Natural killer cell (primary cell): Measurements from ENCODE around the gene SV2B. TPM values are rescaled to one million over a fixed set of nuclear protein-coding genes. Genes with fewer than 3 reads are reported as not detected.

Experiments used
- ATAC-seq, 3 donors: fragments of 150-1000 bp in 2 of 3; fragments of 200-7000 bp in 1 of 3; cut with Tn5 transposase; 1 replicate in 1 of 3; 2 replicates in 2 of 3; pipeline ENCODE4 v1.10.0; 2021; ENCODE audit warnings: mild to moderate bottlenecking in 2 of 3, moderate library complexity in 2 of 3
- DNase-seq, 2 donors: peaks; one replicate each; pipeline versions ENCODE4 v3.0.0 to v3.0.0-alpha.2; 2013 to 2021; ENCODE audit warnings: mixed read lengths in 1 of 2
- H3K27ac ChIP-seq: one replicate; pipeline ENCODE4 v1.5.1; 2013; ENCODE audit warnings: mild to moderate bottlenecking, low read length
- H3K27me3 ChIP-seq: one replicate; pipeline ENCODE4 v1.6.1; 2013; ENCODE audit warnings: low read length; ENCODE audit not compliant: control insufficient read depth, insufficient read depth
- H3K36me3 ChIP-seq: one replicate; pipeline ENCODE4 v1.6.1; 2013; ENCODE audit warnings: low read length; ENCODE audit not compliant: control insufficient read depth, insufficient read depth
- H3K4me1 ChIP-seq: one replicate; pipeline ENCODE4 v1.6.1; 2013; ENCODE audit warnings: low read length; ENCODE audit not compliant: control insufficient read depth, insufficient read depth
- H3K4me3 ChIP-seq: one replicate; pipeline ENCODE4 v1.5.1; 2013; ENCODE audit warnings: low read length
- H3K9me3 ChIP-seq: one replicate; pipeline ENCODE4 v1.6.1; 2013; ENCODE audit warnings: low read length; ENCODE audit not compliant: control insufficient read depth, insufficient read depth
- H3K27ac Mint-ChIP-seq, 2 donors: one replicate each; pipeline ENCODE4 v1.8.0; 2022; ENCODE audit warnings: mild to moderate bottlenecking in 2 of 2, mixed read lengths in 2 of 2, moderate library complexity in 1 of 2
- H3K27me3 Mint-ChIP-seq, 2 donors: one replicate each; pipeline ENCODE4 v1.8.0; 2022; ENCODE audit warnings: low read depth in 2 of 2, mixed read lengths in 2 of 2
- H3K36me3 Mint-ChIP-seq: one replicate; pipeline ENCODE4 v1.8.0; 2022; ENCODE audit warnings: mixed read lengths
- H3K4me1 Mint-ChIP-seq, 2 donors: one replicate each; pipeline ENCODE4 v1.8.0; 2022; ENCODE audit warnings: mixed read lengths in 2 of 2
- H3K4me3 Mint-ChIP-seq: one replicate; pipeline ENCODE4 v1.8.0; 2022; ENCODE audit warnings: mild to moderate bottlenecking, moderate library complexity, mixed read lengths
- H3K9me3 Mint-ChIP-seq, 2 donors: one replicate each; pipeline ENCODE4 v1.8.0; 2022; ENCODE audit warnings: mixed read lengths in 2 of 2
- WGBS: methylation state at CpG from one replicate; pipeline ENCODE4 v1.1.7; 2013; ENCODE audit warnings: missing lambda C conversion rate; ENCODE audit not compliant: insufficient coverage; 5-methylcytosine and 5-hydroxymethylcytosine counted together
- intact Hi-C: fragments of 100-400 bp; cut with micrococcal nuclease; formaldehyde crosslinking; loops from one replicate; pipeline ENCODE4 v1.14.2; 2022
- total RNA-seq, 4 donors: library from RNA; stranded (reverse); fragments of 120-200 nt in 1 of 4; gene quantifications; one replicate each; pipeline versions ENCODE4 v1.2.3 to v1.2.4, GENCODE V29; 2013 to 2022
- TF ChIP-seq, protein P1 (sequence below): fragments of 200-600 bp; IDR thresholded peaks from one replicate; pipeline ENCODE4 v1.8.0; 2022; ENCODE audit warnings: antibody characterized with exemption

SV2B gene
- total RNA-seq, 3 donors from 2014 or later (not counting 1 experiment from before 2014, with no cell fraction given), result not detected

DNA sequence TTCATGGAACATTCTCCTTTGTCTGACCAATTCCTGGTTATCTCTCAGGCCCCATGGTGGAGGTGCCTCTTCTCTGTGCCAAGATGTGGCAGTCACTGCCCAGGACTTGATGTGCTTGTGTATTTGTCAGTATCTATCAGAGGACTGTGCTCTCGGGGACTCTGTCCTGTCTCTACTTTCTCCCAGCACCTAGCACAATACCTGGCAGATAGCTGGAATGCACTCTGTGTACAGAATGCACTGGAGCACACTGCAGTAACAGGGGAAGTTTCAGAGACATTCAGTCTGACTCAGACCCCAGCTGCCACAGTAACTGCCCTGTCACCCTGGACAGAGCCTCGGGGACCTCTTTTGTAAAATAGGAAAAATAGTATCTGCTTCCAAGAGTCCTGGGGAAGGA, 34.6 kb upstream of the SV2B start:
- H3K9me3 ChIP-seq, result no peaks in the 10 kb centered on the region
- Mint-ChIP-seq H3K36me3 (no peaks in the 10 kb centered on the region), H3K9me3 (peaks cover 0 to 2% of the 10 kb centered on the region in 2 donors), H3K4me3 (no peak overlapping the region), H3K4me1 (no peaks in the 10 kb centered on the region), H3K27ac (no peak overlapping the region), H3K27me3 (peaks cover 10 to 41% of the 10 kb centered on the region in 2 donors)
- intact Hi-C loops, result no loop called here
- DNase-seq (no peak), ATAC-seq (no peak)
- no peaks in the 10 kb centered on the region for H3K36me3 ChIP-seq
- TF ChIP-seq, protein P1, sequence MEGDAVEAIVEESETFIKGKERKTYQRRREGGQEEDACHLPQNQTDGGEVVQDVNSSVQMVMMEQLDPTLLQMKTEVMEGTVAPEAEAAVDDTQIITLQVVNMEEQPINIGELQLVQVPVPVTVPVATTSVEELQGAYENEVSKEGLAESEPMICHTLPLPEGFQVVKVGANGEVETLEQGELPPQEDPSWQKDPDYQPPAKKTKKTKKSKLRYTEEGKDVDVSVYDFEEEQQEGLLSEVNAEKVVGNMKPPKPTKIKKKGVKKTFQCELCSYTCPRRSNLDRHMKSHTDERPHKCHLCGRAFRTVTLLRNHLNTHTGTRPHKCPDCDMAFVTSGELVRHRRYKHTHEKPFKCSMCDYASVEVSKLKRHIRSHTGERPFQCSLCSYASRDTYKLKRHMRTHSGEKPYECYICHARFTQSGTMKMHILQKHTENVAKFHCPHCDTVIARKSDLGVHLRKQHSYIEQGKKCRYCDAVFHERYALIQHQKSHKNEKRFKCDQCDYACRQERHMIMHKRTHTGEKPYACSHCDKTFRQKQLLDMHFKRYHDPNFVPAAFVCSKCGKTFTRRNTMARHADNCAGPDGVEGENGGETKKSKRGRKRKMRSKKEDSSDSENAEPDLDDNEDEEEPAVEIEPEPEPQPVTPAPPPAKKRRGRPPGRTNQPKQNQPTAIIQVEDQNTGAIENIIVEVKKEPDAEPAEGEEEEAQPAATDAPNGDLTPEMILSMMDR, result no peak
- 61% methylated on average over 2 of the region's 2 CpGs for WGBS
- no peak overlapping the region for H3K4me3 ChIP-seq
- no peaks in the 10 kb centered on the region for H3K4me1 ChIP-seq
- H3K27me3 ChIP-seq, result no peaks in the 10 kb centered on the region
- H3K27ac ChIP-seq, result no peak overlapping the region

DNA sequence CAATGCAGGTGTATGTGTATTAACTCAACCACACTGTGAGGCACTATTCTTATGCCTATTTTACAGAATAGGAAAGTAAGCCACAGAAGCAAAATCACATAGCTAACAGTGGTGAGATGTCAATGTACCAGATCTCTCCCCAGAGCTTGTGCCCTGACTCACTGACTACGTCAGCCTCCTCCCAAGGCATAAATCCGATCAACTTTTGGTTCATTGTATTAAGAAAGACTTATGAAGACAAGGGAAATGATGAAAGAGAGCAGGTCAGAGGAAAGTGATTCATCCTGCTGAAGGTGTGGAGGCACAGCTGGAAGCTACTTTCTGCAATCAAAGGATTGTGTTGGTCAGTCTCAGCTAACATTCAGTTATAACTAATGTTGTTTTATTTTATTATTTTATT, 33.0 kb upstream of the SV2B start:
- WGBS, result 97% methylated on average over 2 of the region's 2 CpGs
- DNase-seq (no peak), ATAC-seq (no peak)
- TF ChIP-seq, protein P1, result no peak
- intact Hi-C loops, result no loop called here
- Histone ChIP-seq H3K4me3 (no peak overlapping the region), H3K36me3 (no peaks in the 10 kb centered on the region), H3K27me3 (peaks cover under 1% of the 10 kb centered on the region), H3K4me1 (no peaks in the 10 kb centered on the region), H3K9me3 (no peaks in the 10 kb centered on the region), H3K27ac (no peak overlapping the region)
- H3K4me1 Mint-ChIP-seq, result no peaks in the 10 kb centered on the region
- H3K27me3 Mint-ChIP-seq, result peaks cover 12 to 43% of the 10 kb centered on the region in 2 donors
- H3K9me3 Mint-ChIP-seq, result peaks cover 0 to 2% of the 10 kb centered on the region in 2 donors
- no peak overlapping the region for H3K27ac Mint-ChIP-seq
- no peak overlapping the region for H3K4me3 Mint-ChIP-seq
- H3K36me3 Mint-ChIP-seq, result no peaks in the 10 kb centered on the region

DNA sequence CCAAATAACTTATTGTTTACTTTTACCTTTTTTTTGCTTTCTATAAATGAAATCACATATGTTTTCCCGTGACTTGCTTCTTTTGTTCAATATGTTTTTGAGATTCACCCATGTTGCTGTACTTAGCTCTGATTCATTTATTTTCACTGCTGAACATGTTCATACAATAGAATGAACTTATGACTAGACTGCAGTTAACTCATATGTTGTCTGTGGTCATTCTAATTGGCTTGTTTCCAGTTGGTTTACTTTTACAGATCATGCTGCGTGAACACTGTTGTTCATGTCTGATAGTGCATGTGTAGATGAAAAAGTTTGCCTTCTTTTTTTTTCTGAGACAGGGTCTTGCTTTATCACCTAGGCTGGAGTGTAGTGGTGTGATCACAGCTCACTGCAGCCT, 31.6 kb upstream of the SV2B start:
- H3K9me3 ChIP-seq, result no peaks in the 10 kb centered on the region
- intact Hi-C loops, result no loop called here
- TF ChIP-seq, protein P1, result no peak
- WGBS, result 95% methylated on average over 2 of the region's 2 CpGs
- no peaks in the 10 kb centered on the region for H3K36me3 ChIP-seq
- peaks cover 4% of the 10 kb centered on the region for H3K27me3 ChIP-seq
- Mint-ChIP-seq H3K4me3 (no peak overlapping the region), H3K36me3 (no peaks in the 10 kb centered on the region), H3K27ac (no peak overlapping the region), H3K4me1 (no peaks in the 10 kb centered on the region), H3K27me3 (peaks cover 20 to 56% of the 10 kb centered on the region in 2 donors), H3K9me3 (peaks cover 0 to 2% of the 10 kb centered on the region in 2 donors)
- H3K27ac ChIP-seq, result no peak overlapping the region
- DNase-seq (no peak), ATAC-seq (no peak)
- H3K4me3 ChIP-seq, result no peak overlapping the region
- H3K4me1 ChIP-seq, result no peaks in the 10 kb centered on the region

DNA sequence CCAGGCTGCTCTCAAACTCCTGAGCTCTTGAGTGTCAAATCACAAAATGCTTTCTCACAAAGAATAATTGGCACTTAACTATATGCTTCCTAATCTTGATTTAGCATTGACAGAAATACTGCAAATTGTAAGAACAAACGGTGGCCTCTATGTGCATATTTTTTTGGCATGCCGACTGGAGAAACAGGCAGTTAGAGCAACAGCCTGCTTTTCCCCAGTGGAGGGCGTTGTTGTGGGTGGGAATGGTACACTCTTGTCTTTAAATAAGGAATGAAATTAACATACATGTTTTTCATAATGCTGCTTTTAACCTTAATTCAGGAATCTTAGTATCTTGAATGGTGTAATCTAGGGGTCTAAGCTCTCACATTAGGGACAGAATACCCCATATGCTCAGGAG, 31.1 kb upstream of the SV2B start:
- H3K9me3 Mint-ChIP-seq, result peaks cover 0 to 2% of the 10 kb centered on the region in 2 donors
- intact Hi-C loops, result no loop called here
- no peak for DNase-seq
- no peaks in the 10 kb centered on the region for H3K36me3 Mint-ChIP-seq
- Histone ChIP-seq H3K27ac (no peak overlapping the region), H3K4me1 (no peaks in the 10 kb centered on the region), H3K9me3 (no peaks in the 10 kb centered on the region), H3K36me3 (no peaks in the 10 kb centered on the region), H3K4me3 (no peak overlapping the region), H3K27me3 (peaks cover 4% of the 10 kb centered on the region)
- ATAC-seq, result no peak
- WGBS, result 91% methylated on average over 2 of the region's 3 CpGs
- H3K4me1 Mint-ChIP-seq, result no peaks in the 10 kb centered on the region
- no peak overlapping the region for H3K4me3 Mint-ChIP-seq
- H3K27ac Mint-ChIP-seq, result no peak overlapping the region
- TF ChIP-seq, protein P1, result no peak
- peaks cover 20 to 59% of the 10 kb centered on the region in 2 donors for H3K27me3 Mint-ChIP-seq
